IMR-90 (cell line): Measurements from ENCODE around the gene ATG7. TPM values are rescaled to one million over a fixed set of nuclear protein-coding genes. Genes with fewer than 3 reads are reported as not detected.

ENCODE experiments used
- ATAC-seq: fragments of 200-7000 bp; cut with Tn5 transposase; 2 replicates; pipeline ENCODE4 v1.9.1; 2020; ENCODE audit warnings: low read depth, mild to moderate bottlenecking, moderate library complexity
- BruUV-seq: library from RNA; stranded (reverse); fragments of 400-500 nt; replicated peaks from 2 replicates; lab custom pipeline; 2021; lab: Mats Ljungman, UMichigan
- CTCF ChIA-PET: fragments of 300-600 bp; formaldehyde crosslinking; extraction: SDS; loops from one replicate; lab custom pipeline; 2021; ENCODE audit warnings: antibody characterized with exemption; lab: Yijun Ruan, JAX
- POLR2A ChIA-PET: fragments of 300-600 bp; sonication (Branson Sonifier 250); formaldehyde crosslinking; loops from one replicate; lab custom pipeline; 2022; ENCODE audit warnings: antibody characterized with exemption; ENCODE audit not compliant: unreplicated experiment; lab: Charles Lee
- DNase-seq: peaks from one replicate; pipeline ENCODE4 v3.0.0; 2013
- H2AFZ ChIP-seq: replicated peaks from 2 replicates; pipeline ENCODE3; 2013; ENCODE audit warnings: low read length, mild to moderate bottlenecking; ENCODE audit not compliant: poor library complexity
- H2AK5ac ChIP-seq: 2 replicates; pipeline ENCODE4 v1.6.1; 2013; ENCODE audit warnings: low read depth, low read length, inconsistent platforms
- H2AK9ac ChIP-seq: replicated peaks from 2 replicates; pipeline ENCODE3; 2013; ENCODE audit warnings: mild to moderate bottlenecking, low read depth, low read length, moderate library complexity; ENCODE audit not compliant: poor library complexity
- H2BK120ac ChIP-seq: 2 replicates; pipeline ENCODE4 v1.6.1; 2013; ENCODE audit warnings: low read depth, low read length, inconsistent platforms
- H2BK15ac ChIP-seq: 3 replicates; pipeline ENCODE4 v1.6.1; 2013; ENCODE audit warnings: low read depth, low read length, inconsistent platforms
- H2BK20ac ChIP-seq: 2 replicates; pipeline ENCODE4 v1.6.1; 2013; ENCODE audit warnings: low read depth, mild to moderate bottlenecking, inconsistent platforms, low read length, moderate library complexity
- H2BK5ac ChIP-seq: 2 replicates; pipeline ENCODE4 v1.6.1; 2013; ENCODE audit warnings: mild to moderate bottlenecking, low read depth, low read length, inconsistent platforms; ENCODE audit not compliant: poor library complexity, severe bottlenecking
- H3K14ac ChIP-seq: replicated peaks from 2 replicates; pipeline ENCODE4 v1.6.1; 2013; ENCODE audit warnings: low read depth, low read length, inconsistent platforms
- H3K18ac ChIP-seq: 2 replicates; pipeline ENCODE4 v1.6.1; 2013; ENCODE audit warnings: low read depth, low read length, control low read depth
- H3K23ac ChIP-seq: 2 replicates; pipeline ENCODE4 v1.6.1; 2013; ENCODE audit warnings: low read depth, low read length, inconsistent platforms
- H3K27ac ChIP-seq: 2 replicates; pipeline ENCODE4 v1.5.1; 2013; ENCODE audit warnings: mild to moderate bottlenecking, control low read depth, low read length; ENCODE audit not compliant: insufficient read depth
- H3K27me3 ChIP-seq: 2 replicates; pipeline ENCODE4 v1.6.1; 2013; ENCODE audit warnings: low read length; ENCODE audit not compliant: control insufficient read depth, insufficient read depth
- H3K36me3 ChIP-seq: 2 replicates; pipeline ENCODE4 v1.6.1; 2013; ENCODE audit warnings: low read length, mixed read lengths; ENCODE audit not compliant: control insufficient read depth, insufficient read depth
- H3K4ac ChIP-seq: 2 replicates; pipeline ENCODE4 v1.6.1; 2013; ENCODE audit warnings: low read depth, low read length, inconsistent platforms
- H3K4me1 ChIP-seq: 2 replicates; pipeline ENCODE4 v1.6.1; 2013; ENCODE audit warnings: low read length, mixed read lengths; ENCODE audit not compliant: control insufficient read depth, insufficient read depth
- H3K4me2 ChIP-seq: 2 replicates; pipeline ENCODE4 v1.6.1; 2013; ENCODE audit warnings: low read depth, mild to moderate bottlenecking, control low read depth, low read length, moderate library complexity
- H3K4me3 ChIP-seq: 2 replicates; pipeline ENCODE4 v1.5.1; 2013; ENCODE audit warnings: low read depth, mild to moderate bottlenecking, control low read depth, low read length, moderate library complexity; ENCODE audit not compliant: insufficient read depth
- H3K56ac ChIP-seq: 2 replicates; pipeline ENCODE4 v1.6.1; 2013; ENCODE audit warnings: low read length, inconsistent platforms; ENCODE audit not compliant: insufficient read depth; ENCODE audit errors: extremely low read depth
- H3K79me1 ChIP-seq, 2 experiments: 2 replicates each; pipeline ENCODE4 v1.6.1; 2013; ENCODE audit warnings: low read length in 2 of 2, inconsistent platforms in 1 of 2, low read depth in 1 of 2
- H3K9ac ChIP-seq: 2 replicates; pipeline ENCODE4 v1.6.1; 2013; ENCODE audit warnings: low read depth, low read length, control low read depth
- H3K9me1 ChIP-seq: 2 replicates; pipeline ENCODE4 v1.6.1; 2013; ENCODE audit warnings: low read length, inconsistent platforms; ENCODE audit not compliant: insufficient read depth
- H3K9me3 ChIP-seq: 2 replicates; pipeline ENCODE4 v1.6.1; 2013; ENCODE audit warnings: low read length; ENCODE audit not compliant: control insufficient read depth, insufficient read depth
- H4K20me1 ChIP-seq: 2 replicates; pipeline ENCODE4 v1.6.1; 2013; ENCODE audit warnings: low read length, inconsistent platforms; ENCODE audit not compliant: insufficient read depth
- H4K5ac ChIP-seq: 2 replicates; pipeline ENCODE4 v1.6.1; 2013; ENCODE audit warnings: mild to moderate bottlenecking, low read depth, low read length, control low read depth
- H4K8ac ChIP-seq, 2 experiments: 2 replicates each; pipeline ENCODE4 v1.6.1; 2013; ENCODE audit warnings: low read depth in 2 of 2, low read length in 2 of 2, control low read depth in 1 of 2, inconsistent platforms in 1 of 2
- H4K91ac ChIP-seq: 2 replicates; pipeline ENCODE4 v1.6.1; 2013; ENCODE audit warnings: low read depth, low read length, inconsistent platforms; ENCODE audit not compliant: insufficient read depth
- BHLHE40 ChIP-seq: fragments of 150-350 bp; IDR thresholded peaks from 2 replicates; pipeline ENCODE4 v1.6.1; 2016; ENCODE audit warnings: mild to moderate bottlenecking, low read depth, low read length
- CEBPB ChIP-seq: IDR thresholded peaks from 2 replicates; pipeline ENCODE4 v1.6.1; 2012; ENCODE audit warnings: low read depth, low read length, improper control_type of control experiment
- CHD1 ChIP-seq: IDR thresholded peaks from 2 replicates; pipeline ENCODE4 v1.6.1; 2012; ENCODE audit warnings: low read depth, low read length, improper control_type of control experiment
- FOS ChIP-seq: fragments of 150-350 bp; IDR thresholded peaks from 2 replicates; pipeline ENCODE4 v1.6.1; 2016; ENCODE audit warnings: low read depth, low read length
- MAFK ChIP-seq: IDR thresholded peaks from 2 replicates; pipeline ENCODE4 v1.6.1; 2012; ENCODE audit warnings: low read depth, low read length, improper control_type of control experiment
- MAZ ChIP-seq: IDR thresholded peaks from 2 replicates; pipeline ENCODE4 v1.6.1; 2012; ENCODE audit warnings: low read depth, mild to moderate bottlenecking, low read length, improper control_type of control experiment, moderate library complexity, borderline replicate concordance
- MXI1 ChIP-seq: IDR thresholded peaks from 2 replicates; pipeline ENCODE4 v1.6.1; 2012; ENCODE audit warnings: low read depth, mild to moderate bottlenecking, low read length, moderate library complexity, borderline replicate concordance
- NFE2L2 ChIP-seq: fragments of 150-350 bp; IDR thresholded peaks from 2 replicates; pipeline ENCODE4 v1.6.1; 2016; ENCODE audit warnings: low read depth, mild to moderate bottlenecking, low read length
- POLR2A ChIP-seq: IDR thresholded peaks from 2 replicates; pipeline ENCODE4 v1.6.1; 2012; ENCODE audit warnings: mild to moderate bottlenecking, low read depth, low read length
- RAD21 ChIP-seq: IDR thresholded peaks from 2 replicates; pipeline ENCODE4 v1.6.1; 2012; ENCODE audit warnings: low read length, improper control_type of control experiment
- RCOR1 ChIP-seq: IDR thresholded peaks from 2 replicates; pipeline ENCODE4 v1.6.1; 2012; ENCODE audit warnings: mild to moderate bottlenecking, low read length, improper control_type of control experiment; ENCODE audit not compliant: insufficient replicate concordance
- RFX5 ChIP-seq: IDR thresholded peaks from 2 replicates; pipeline ENCODE4 v1.8.0; 2012; ENCODE audit warnings: low read depth, mild to moderate bottlenecking, low read length, moderate library complexity
- SMC3 ChIP-seq: fragments of 150-350 bp; IDR thresholded peaks from 2 replicates; pipeline ENCODE4 v1.6.1; 2016; ENCODE audit warnings: low read depth, mild to moderate bottlenecking, antibody characterized with exemption, low read length, moderate library complexity
- USF2 ChIP-seq: fragments of 150-350 bp; IDR thresholded peaks from 2 replicates; pipeline ENCODE4 v1.6.1; 2017; ENCODE audit warnings: mild to moderate bottlenecking, antibody characterized with exemption, low read length, low read depth
- WGBS, 2 experiments: methylation state at CpG; one replicate each; pipeline versions ENCODE4 v1.1.5 to v1.1.7; 2013; ENCODE audit warnings: missing lambda C conversion rate in 2 of 2; ENCODE audit not compliant: insufficient read length in 1 of 2; ENCODE audit errors: extremely low coverage in 2 of 2; 5-methylcytosine and 5-hydroxymethylcytosine counted together
- dilution Hi-C: fragments of 300-500 bp; cut with HindIII; formaldehyde crosslinking; loops from one replicate; pipeline ENCODE4 v1.14.3; 2018; ENCODE audit warnings: low sequenced_read_pairs; ENCODE audit not compliant: unreplicated experiment
- in situ Hi-C: fragments of 300-500 bp; cut with MboI; formaldehyde crosslinking; loops from 3 replicates; pipeline ENCODE4 v1.14.3; 2019; ENCODE audit warnings: low sequenced_read_pairs, inconsistent platforms, mixed read lengths
- intact Hi-C: fragments of 100-400 bp; cut with micrococcal nuclease; formaldehyde crosslinking; loops from 2 replicates; pipeline ENCODE4 v1.10.0; 2022
- polyA plus RNA-seq, 3 experiments: library from polyadenylated mRNA; depleted of rRNA; stranded (reverse); fragments of >200 nt; gene quantifications; 2 replicates each; pipeline ENCODE4 v1.2.3, GENCODE V29; 2012; ENCODE audit warnings: low replicate concordance in 1 of 3
- total RNA-seq: library from RNA; depleted of rRNA; stranded (reverse); fragments of >200 nt; gene quantifications from 2 replicates; pipeline ENCODE4 v1.2.3, GENCODE V29; 2012
- TF ChIP-seq, protein P1 (sequence below): conservative IDR thresholded peaks from 2 replicates; pipeline ENCODE4 v1.5.1; 2012; ENCODE audit warnings: mild to moderate bottlenecking, low read depth, low read length, improper control_type of control experiment
- TF ChIP-seq, protein P2 (sequence below): fragments of 150-350 bp; IDR thresholded peaks from 2 replicates; pipeline ENCODE4 v1.6.1; 2016; ENCODE audit warnings: low read depth, mild to moderate bottlenecking, low read length, moderate library complexity, borderline replicate concordance

The ATG7 gene
- total and polyA plus RNA-seq, 2 of the 4 experiments (the other 2 are of a cell fraction), result 15.6 to 51.4 TPM

DNA sequence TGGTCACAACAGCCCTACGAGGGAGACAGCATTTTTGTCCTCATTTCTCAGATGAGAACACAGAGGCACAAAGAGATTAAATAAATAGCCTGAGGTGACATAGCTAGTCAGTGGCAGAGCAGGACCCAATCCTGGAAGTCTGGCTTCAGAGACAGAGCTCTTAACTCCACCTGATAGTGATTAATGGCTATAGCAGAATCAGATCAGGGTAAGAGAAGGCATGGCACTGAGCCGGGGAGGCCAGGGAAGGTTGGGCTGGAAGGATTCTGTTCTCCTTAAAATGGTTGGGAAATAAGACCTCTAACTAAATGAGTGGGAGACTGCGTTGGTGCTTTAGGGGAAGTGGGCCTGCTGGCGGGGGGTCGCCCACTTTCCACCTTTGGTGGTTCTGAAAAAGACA is 267.0 kb downstream of the ATG7 start:
- ATAC-seq, result no peak
- no peak overlapping the region for H2BK120ac ChIP-seq
- no peak overlapping the region for H3K18ac ChIP-seq
- 100% methylated on average over 1 of the region's 5 CpGs; no CpG with 5 or more reads in 1 of the 2 experiments for WGBS, 2 experiments
- POLR2A ChIA-PET, result no interaction called here
- no peak overlapping the region for H2AFZ ChIP-seq
- no peak overlapping the region for H3K23ac ChIP-seq
- intact Hi-C loops, result no loop called here
- no peak overlapping the region for H3K14ac ChIP-seq
- H3K56ac ChIP-seq, result no peak overlapping the region
- no peaks in the 10 kb centered on the region for H3K36me3 ChIP-seq
- H2BK5ac ChIP-seq, result no peak overlapping the region
- DNase-seq, result no peak
- BruUV-seq, result no TSS peak
- H2AK5ac ChIP-seq, result no peak overlapping the region
- in situ Hi-C loops, result no loop called here
- TF ChIP-seq RCOR1 (no peak), MAZ (no peak), RAD21 (no peak), NFE2L2 (no peak), USF2 (no peak), BHLHE40 (no peak), RFX5 (no peak), MAFK (no peak), FOS (no peak), SMC3 (no peak), CEBPB (no peak), POLR2A (no peak), MXI1 (no peak), CHD1 (no peak)
- TF ChIP-seq, protein P1, sequence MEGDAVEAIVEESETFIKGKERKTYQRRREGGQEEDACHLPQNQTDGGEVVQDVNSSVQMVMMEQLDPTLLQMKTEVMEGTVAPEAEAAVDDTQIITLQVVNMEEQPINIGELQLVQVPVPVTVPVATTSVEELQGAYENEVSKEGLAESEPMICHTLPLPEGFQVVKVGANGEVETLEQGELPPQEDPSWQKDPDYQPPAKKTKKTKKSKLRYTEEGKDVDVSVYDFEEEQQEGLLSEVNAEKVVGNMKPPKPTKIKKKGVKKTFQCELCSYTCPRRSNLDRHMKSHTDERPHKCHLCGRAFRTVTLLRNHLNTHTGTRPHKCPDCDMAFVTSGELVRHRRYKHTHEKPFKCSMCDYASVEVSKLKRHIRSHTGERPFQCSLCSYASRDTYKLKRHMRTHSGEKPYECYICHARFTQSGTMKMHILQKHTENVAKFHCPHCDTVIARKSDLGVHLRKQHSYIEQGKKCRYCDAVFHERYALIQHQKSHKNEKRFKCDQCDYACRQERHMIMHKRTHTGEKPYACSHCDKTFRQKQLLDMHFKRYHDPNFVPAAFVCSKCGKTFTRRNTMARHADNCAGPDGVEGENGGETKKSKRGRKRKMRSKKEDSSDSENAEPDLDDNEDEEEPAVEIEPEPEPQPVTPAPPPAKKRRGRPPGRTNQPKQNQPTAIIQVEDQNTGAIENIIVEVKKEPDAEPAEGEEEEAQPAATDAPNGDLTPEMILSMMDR, result no peak
- TF ChIP-seq, protein P2, sequence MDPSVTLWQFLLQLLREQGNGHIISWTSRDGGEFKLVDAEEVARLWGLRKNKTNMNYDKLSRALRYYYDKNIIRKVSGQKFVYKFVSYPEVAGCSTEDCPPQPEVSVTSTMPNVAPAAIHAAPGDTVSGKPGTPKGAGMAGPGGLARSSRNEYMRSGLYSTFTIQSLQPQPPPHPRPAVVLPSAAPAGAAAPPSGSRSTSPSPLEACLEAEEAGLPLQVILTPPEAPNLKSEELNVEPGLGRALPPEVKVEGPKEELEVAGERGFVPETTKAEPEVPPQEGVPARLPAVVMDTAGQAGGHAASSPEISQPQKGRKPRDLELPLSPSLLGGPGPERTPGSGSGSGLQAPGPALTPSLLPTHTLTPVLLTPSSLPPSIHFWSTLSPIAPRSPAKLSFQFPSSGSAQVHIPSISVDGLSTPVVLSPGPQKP, result no peak
- no peak overlapping the region for H3K27ac ChIP-seq
- no peak overlapping the region for H2AK9ac ChIP-seq
- no peak overlapping the region for H3K4me3 ChIP-seq
- H4K5ac ChIP-seq, result no peak overlapping the region
- H3K79me1 ChIP-seq, result peaks cover 3 to 12% of the 10 kb centered on the region in 2 experiments; a peak in 3 of 4 replicates
- CTCF ChIA-PET, result no interaction called here
- H3K9ac ChIP-seq, result no peak overlapping the region
- H3K4ac ChIP-seq, result no peak overlapping the region
- dilution Hi-C loops, result no loop called here
- no peak overlapping the region for H2BK20ac ChIP-seq
- H3K9me3 ChIP-seq, result no peaks in the 10 kb centered on the region
- no peaks in the 10 kb centered on the region for H4K20me1 ChIP-seq
- no peaks in the 10 kb centered on the region for H3K27me3 ChIP-seq
- H3K4me1 ChIP-seq, result peaks cover 2% of the 10 kb centered on the region; the same call in 1 of the 2 replicates
- peaks cover 3% of the 10 kb centered on the region; the same call in 1 of the 2 replicates for H3K9me1 ChIP-seq
- no peak overlapping the region for H4K91ac ChIP-seq
- H3K4me2 ChIP-seq, result no peak overlapping the region
- H4K8ac ChIP-seq, result no peak overlapping the region
- no peak overlapping the region for H2BK15ac ChIP-seq
